Measurements from ENCODE around the gene SNX1. TPM values are rescaled to one million over a fixed set of nuclear protein-coding genes. Genes with fewer than 3 reads are reported as not detected.

Gene SNX1
- total RNA-seq, 2 experiments from 2014 or later = 109 to 124 TPM

GRCh38 chr15:64149893-64150578 is 54.3 kb downstream of the SNX1 start:
- Mint-ChIP-seq H3K36me3 (ENCODE audit: low read depth) (peaks cover 7% of the 10 kb centered on the region), H3K4me1 (ENCODE audit: low read depth) (peaks cover 33% of the 10 kb centered on the region), H3K9me3 (ENCODE audit: insufficient read depth) (no peaks in the 10 kb centered on the region), H3K27me3 (ENCODE audit: low read depth) (peaks cover 1% of the 10 kb centered on the region), H3K4me3 (peak overlapping the region; percentile 6), H3K27ac (no peak overlapping the region)
- CTCF ChIA-PET = interaction anchor here (0.8 to 6.1 kb wide), 10 partner anchors 10 to 82 kb away, joined by 3 to 66 read pairs (median 3); partner anchors contain the start of genes CIAO2A, PPIB and SNX1
- ATAC-seq (no peak), DNase-seq (no peak)
- POLR2A ChIA-PET = interaction anchor here (0.5 to 2.1 kb wide), 4 partner anchors 13 to 1461 kb away, joined by 3 to 11 read pairs (median 6); partner anchors contain the start of genes CIAO2A, INTS14 and PPIB

- Mint-ChIP-seq H3K27me3 (ENCODE audit: low read depth) (peaks cover 1% of the 10 kb centered on the region), H3K36me3 (ENCODE audit: low read depth) (peaks cover 18% of the 10 kb centered on the region), H3K9me3 (ENCODE audit: insufficient read depth) (no peaks in the 10 kb centered on the region), H3K4me3 (peak within 1 kb of the TSS; percentile 74), H3K4me1 (ENCODE audit: low read depth) (peaks cover 33% of the 10 kb centered on the region), H3K27ac (peak within 1 kb of the TSS; percentile 60)
- ATAC-seq (peak; percentile 20), DNase-seq (no peak)
- ChIA-PET POLR2A (interaction anchor here (0.7 to 3.9 kb wide), 4 partner anchors 9 to 58 kb away, joined by 3 to 29 read pairs (median 7); partner anchors contain the start of genes CIAO2A and PPIB), CTCF (interaction anchor here (2.2 to 6.1 kb wide), 4 partner anchors 7 to 84 kb away, joined by 12 to 66 read pairs (median 16); partner anchors contain the start of gene PPIB)
Measured at GRCh38 chr15:64151727-64152506, 56.1 kb downstream of the SNX1 start, which contains the start of gene SNX22. TSS of gene SNX22 (plus strand) at chr15:64151731. CDS start at chr15:64151776, 45 bp downstream.

GRCh38 chr15:64152507-64153387 is 57.0 kb downstream of the SNX1 start:
- Mint-ChIP-seq H3K36me3 (ENCODE audit: low read depth) (peaks cover 26% of the 10 kb centered on the region), H3K27ac (no peak overlapping the region), H3K4me1 (ENCODE audit: low read depth) (peaks cover 33% of the 10 kb centered on the region), H3K27me3 (ENCODE audit: low read depth) (peaks cover 1% of the 10 kb centered on the region), H3K4me3 (peak overlapping the region; percentile 45), H3K9me3 (ENCODE audit: insufficient read depth) (no peaks in the 10 kb centered on the region)
- DNase-seq (no peak), ATAC-seq (no peak)
- POLR2A ChIA-PET = interaction anchor here (0.6 to 3.9 kb wide), 4 partner anchors 8 to 63 kb away, joined by 3 to 29 read pairs (median 4); partner anchors contain the start of genes CIAO2A and PPIB
- CTCF ChIA-PET = interaction anchor here (0.6 to 6.1 kb wide), 34 partner anchors 8 to 685 kb away, joined by 3 to 66 read pairs (median 6); partner anchors contain the start of genes CIAO2A, PPIB and SNX1

GRCh38 chr15:64153480-64154367 is 57.9 kb downstream of the SNX1 start:
- peaks cover 39% of the 10 kb centered on the region for H3K4me1 Mint-ChIP-seq (ENCODE audit: low read depth)
- peak overlapping the region; percentile 57 for H3K27ac Mint-ChIP-seq

GRCh38 chr15:64155802-64156651 is 60.2 kb downstream of the SNX1 start:
- ChIA-PET CTCF (interaction anchor here (0.7 kb wide), 1 partner anchor 21 kb away, joined by 3 read pairs; no protein-coding TSS in a partner anchor), POLR2A (interaction anchor here (0.9 kb wide), 1 partner anchor 9 kb away, joined by 3 read pairs; no protein-coding TSS in a partner anchor)
- Mint-ChIP-seq H3K27me3 (ENCODE audit: low read depth) (peaks cover 1% of the 10 kb centered on the region), H3K36me3 (ENCODE audit: low read depth) (peaks cover 49% of the 10 kb centered on the region), H3K27ac (no peak overlapping the region), H3K9me3 (ENCODE audit: insufficient read depth) (no peaks in the 10 kb centered on the region), H3K4me1 (ENCODE audit: low read depth) (peaks cover 35% of the 10 kb centered on the region), H3K4me3 (no peak overlapping the region)
- ATAC-seq (no peak), DNase-seq (no peak)

More at GRCh38 chr15:64153480-64154367, 57.9 kb downstream of the SNX1 start:
- ChIA-PET CTCF (interaction anchor here (0.6 to 6.1 kb wide), 40 partner anchors 9 to 1030 kb away, joined by 3 to 66 read pairs (median 4); partner anchors contain the start of genes CIAO2A, PPIB, SNX1 and TRIP4), POLR2A (interaction anchor here (0.6 to 3.9 kb wide), 3 partner anchors 10 to 64 kb away, joined by 3 to 29 read pairs (median 5); partner anchors contain the start of genes CIAO2A and PPIB)
- Mint-ChIP-seq H3K9me3 (ENCODE audit: insufficient read depth) (no peaks in the 10 kb centered on the region), H3K4me3 (peak overlapping the region; percentile 47), H3K27me3 (ENCODE audit: low read depth) (peaks cover 1% of the 10 kb centered on the region), H3K36me3 (ENCODE audit: low read depth) (peaks cover 35% of the 10 kb centered on the region)
- peak; percentile 95 for DNase-seq
- ATAC-seq = peak; percentile 81

GRCh38 chr15:64156652-64157331 is 61.0 kb downstream of the SNX1 start:
- H3K4me1 Mint-ChIP-seq (ENCODE audit: low read depth) = peaks cover 38% of the 10 kb centered on the region
- ChIA-PET CTCF (no interaction called here), POLR2A (interaction anchor here (1.4 kb wide), 1 partner anchor 59 kb away, joined by 4 read pairs; no protein-coding TSS in a partner anchor)
- H3K36me3 Mint-ChIP-seq (ENCODE audit: low read depth) = peaks cover 52% of the 10 kb centered on the region
- H3K27ac Mint-ChIP-seq = peak overlapping the region; percentile 9
- H3K9me3 Mint-ChIP-seq (ENCODE audit: insufficient read depth) = no peaks in the 10 kb centered on the region
- DNase-seq (no peak), ATAC-seq (no peak)
- peaks cover 1% of the 10 kb centered on the region for H3K27me3 Mint-ChIP-seq (ENCODE audit: low read depth)
- no peak overlapping the region for H3K4me3 Mint-ChIP-seq

- ChIA-PET CTCF (no interaction called here), POLR2A (interaction anchor here (0.5 to 1.4 kb wide), 2 partner anchors 60 to 1724 kb away, joined by 3 to 4 read pairs; no protein-coding TSS in a partner anchor)
- H3K36me3 Mint-ChIP-seq (ENCODE audit: low read depth) = peaks cover 59% of the 10 kb centered on the region
- ATAC-seq (no peak), DNase-seq (no peak)
- H3K27me3 Mint-ChIP-seq (ENCODE audit: low read depth) = peaks cover 1% of the 10 kb centered on the region
- H3K4me3 Mint-ChIP-seq = no peak overlapping the region
- H3K27ac Mint-ChIP-seq = peak overlapping the region; percentile 35
- H3K9me3 Mint-ChIP-seq (ENCODE audit: insufficient read depth) = no peaks in the 10 kb centered on the region
- peaks cover 38% of the 10 kb centered on the region for H3K4me1 Mint-ChIP-seq (ENCODE audit: low read depth)
Measured at GRCh38 chr15:64157599-64158125, 61.9 kb downstream of the SNX1 start.

- H3K9me3 Mint-ChIP-seq (ENCODE audit: insufficient read depth) = no peaks in the 10 kb centered on the region
- peak overlapping the region; percentile 53 for H3K27ac Mint-ChIP-seq
- peaks cover 32% of the 10 kb centered on the region for H3K4me1 Mint-ChIP-seq (ENCODE audit: low read depth)
- no peaks in the 10 kb centered on the region for H3K27me3 Mint-ChIP-seq (ENCODE audit: low read depth)
- ATAC-seq (no peak), DNase-seq (no peak)
- ChIA-PET POLR2A (no interaction called here), CTCF (no interaction called here)
- no peak overlapping the region for H3K4me3 Mint-ChIP-seq
- peaks cover 59% of the 10 kb centered on the region for H3K36me3 Mint-ChIP-seq (ENCODE audit: low read depth)
Measured at GRCh38 chr15:64158363-64159134, 62.8 kb downstream of the SNX1 start.
